Stimulated activated CD8-positive, alpha-beta memory T cell treated with anti-CD3 and anti-CD28 coated beads, Interleukin-7, amount 100 ng/mL, for 24 hours (primary cell): Measurements from ENCODE around the gene MR1.
"Not testable (repeated sequence)": the region's sequence is repeated elsewhere in the genome, so short reads cannot be mapped to it uniquely, and the experiment has no call there.

ENCODE experiments used
- DNase-seq: peaks from one replicate; pipeline ENCODE4 v3.0.0-alpha.2; 2020; ENCODE audit warnings: low read depth

Gene MR1

DNA sequence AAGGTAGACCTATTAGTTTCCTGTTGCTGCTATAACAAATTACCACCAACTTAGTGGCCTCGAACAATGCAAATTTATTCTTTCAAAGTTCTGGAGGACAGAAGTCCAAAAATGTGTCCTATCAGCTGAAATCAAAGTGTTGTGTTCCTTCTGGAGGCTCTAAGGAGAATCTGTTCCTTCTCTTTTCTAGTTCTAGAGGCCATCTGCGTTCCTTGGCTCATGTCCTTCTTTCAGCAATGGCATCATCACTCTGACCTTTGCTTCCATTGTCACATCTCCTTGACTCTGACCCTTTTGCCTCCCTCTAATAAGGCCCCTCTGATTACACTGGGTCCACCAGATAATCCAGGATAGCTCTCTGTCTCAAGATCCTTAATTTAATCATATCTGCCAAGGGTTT lies 1.2 kb upstream of the MR1 start:
- no peak for DNase-seq

DNA sequence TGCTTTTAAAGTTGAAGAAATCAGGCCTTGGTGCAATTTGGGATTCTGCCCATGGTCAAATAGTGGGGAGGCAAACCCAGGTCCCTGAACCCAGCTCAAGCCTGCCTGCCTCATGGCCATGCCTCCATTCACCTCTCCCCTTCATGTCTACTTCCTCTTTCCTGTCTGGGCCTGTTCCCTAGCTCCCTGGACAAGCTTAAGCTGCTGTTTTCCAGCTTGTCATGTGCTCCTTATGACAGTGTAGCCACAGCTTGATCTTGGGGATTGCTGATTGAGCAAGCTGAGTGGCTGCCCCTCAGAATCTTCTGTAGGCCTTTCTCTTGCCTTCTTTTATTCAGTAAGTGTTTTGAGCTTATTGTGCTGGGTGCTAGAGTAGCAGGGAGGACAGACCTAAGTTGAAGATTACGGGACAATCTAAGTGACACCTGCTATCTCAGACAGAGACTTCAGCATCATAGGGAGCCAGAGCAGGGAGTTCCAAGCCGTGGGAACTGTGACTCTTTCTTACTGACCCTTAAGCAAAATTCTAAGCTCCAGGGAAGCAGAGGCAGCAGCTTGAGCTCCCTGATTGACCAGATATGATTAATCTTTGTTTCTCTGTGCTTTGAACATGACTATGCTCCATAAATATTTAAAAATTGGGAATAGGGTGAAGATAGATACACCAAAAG lies 520 bp upstream of the MR1 start:
- DNase-seq: no peak

DNA sequence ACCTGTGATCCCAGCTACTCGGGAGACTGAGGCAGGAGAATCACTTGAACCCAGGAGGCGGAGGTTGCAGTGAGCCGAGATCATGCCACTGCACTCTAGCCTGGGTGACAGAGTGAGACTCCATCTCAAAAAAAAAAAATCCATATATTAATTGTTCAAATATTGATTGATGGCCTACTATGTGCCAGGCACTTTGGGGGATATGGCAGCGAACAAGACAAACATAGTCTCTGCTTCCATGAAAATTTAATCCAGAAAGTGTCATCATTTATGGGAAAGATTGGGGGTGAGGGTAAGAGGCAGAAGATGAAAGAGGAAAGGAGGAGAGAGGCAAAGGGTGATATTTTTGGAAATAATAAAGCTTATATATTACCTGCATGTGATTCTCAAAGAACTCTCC lies 1.4 kb downstream of the MR1 start:
- not testable (repeated sequence) for DNase-seq

DNA sequence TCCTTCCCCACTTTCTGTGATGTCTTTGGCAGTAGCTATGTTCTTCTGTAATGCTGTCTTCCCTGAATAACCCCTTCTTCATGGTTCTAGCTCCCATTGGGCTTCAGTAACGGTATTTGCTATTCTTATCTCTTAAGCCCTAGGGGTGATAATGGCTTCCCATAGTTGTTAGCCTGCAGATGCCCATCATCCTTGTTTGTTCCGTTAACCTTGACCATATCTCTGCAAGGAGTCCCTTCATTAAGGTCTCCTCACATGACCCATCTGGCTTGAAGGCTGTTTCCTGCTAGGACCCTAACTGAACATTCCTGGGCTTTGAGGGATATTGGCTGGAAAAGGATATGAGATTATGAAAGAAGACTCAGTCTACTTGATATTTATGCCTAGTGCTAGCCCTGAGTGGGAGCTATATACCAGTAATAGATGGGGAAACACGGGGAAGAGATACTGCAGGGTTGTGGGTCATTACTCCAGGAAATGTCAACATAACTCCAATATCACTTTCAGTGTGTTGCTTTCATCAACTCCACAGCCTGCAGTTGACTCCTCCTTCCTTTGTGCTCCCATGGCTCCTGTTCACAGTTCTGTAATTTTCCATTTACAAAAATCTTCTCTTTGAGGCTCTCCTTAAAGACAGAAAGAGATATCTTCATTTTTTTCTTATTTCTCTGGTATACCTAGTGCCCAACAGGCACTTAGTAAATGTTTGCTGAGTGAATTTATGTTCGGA lies 2.5 kb downstream of the MR1 start:
- DNase-seq: no peak

DNA sequence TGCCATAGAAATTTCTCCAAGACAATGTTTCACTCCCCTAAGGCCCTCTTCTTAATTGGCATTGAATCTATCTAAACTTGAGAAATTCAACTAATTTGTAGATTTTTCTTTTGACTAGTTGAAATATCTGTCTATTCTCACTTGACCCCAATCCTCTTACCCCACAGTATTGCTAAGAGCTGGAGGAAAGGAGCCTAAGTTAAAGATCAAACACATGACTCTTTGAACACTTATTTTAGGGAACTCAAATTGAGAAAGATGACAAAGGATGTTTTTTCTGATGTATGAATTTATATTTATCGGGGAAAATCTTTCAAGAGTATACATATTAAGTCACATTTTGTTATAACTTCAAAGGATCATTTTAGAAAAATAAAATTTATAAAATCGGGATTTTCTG lies 3.6 kb downstream of the MR1 start:
- DNase-seq: no peak

DNA sequence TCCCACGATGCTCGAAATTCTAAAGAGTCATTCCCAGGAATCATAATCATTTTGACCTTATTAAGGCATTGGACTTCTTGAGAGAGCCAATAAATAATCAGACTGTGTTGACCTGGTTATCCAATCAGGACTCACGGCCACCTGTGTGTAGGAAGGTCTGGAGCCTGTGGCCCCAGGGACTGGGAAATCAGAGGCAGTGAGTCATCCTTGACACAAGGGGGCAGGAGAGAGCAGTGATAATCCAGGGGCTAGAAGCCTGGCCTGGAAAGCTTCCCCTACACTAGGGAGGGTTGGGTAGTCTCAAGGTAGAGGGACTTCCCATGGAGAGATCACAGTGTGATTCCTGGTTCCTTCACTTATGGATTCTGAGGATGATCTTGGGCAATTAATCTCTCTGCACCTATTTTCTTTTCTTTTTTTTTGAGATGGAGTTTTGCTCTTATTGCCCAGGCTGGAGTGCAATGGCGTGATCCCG lies 4.7 kb downstream of the MR1 start:
- DNase-seq: no peak

DNA sequence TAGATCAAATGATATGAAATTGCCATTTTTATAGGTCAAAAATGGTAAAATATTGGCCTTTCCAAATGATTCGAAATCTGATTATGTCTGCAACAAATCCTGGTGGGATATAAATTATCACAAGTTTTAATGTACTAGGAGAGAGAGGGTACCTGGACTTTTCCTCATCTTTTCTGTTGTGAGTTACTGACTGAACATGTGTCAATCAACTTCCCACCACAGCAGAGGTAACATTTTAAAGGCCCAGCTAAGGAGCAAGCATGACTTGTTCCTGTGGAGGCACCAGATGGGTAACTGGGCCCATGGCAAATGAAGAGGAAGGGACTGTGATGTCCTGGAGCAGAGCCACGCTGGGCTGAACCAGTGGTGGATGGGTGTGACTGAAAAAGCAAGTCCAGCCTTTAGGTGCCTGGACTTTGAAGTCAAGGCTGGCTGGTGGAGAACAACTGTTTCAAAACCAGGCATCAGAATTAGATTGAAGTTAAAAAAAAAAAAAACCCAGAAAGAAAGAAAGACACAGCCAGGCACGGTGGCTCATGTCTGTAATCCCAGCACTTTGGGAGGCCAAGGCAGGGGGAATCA lies 6.6 kb downstream of the MR1 start:
- no peak for DNase-seq

DNA sequence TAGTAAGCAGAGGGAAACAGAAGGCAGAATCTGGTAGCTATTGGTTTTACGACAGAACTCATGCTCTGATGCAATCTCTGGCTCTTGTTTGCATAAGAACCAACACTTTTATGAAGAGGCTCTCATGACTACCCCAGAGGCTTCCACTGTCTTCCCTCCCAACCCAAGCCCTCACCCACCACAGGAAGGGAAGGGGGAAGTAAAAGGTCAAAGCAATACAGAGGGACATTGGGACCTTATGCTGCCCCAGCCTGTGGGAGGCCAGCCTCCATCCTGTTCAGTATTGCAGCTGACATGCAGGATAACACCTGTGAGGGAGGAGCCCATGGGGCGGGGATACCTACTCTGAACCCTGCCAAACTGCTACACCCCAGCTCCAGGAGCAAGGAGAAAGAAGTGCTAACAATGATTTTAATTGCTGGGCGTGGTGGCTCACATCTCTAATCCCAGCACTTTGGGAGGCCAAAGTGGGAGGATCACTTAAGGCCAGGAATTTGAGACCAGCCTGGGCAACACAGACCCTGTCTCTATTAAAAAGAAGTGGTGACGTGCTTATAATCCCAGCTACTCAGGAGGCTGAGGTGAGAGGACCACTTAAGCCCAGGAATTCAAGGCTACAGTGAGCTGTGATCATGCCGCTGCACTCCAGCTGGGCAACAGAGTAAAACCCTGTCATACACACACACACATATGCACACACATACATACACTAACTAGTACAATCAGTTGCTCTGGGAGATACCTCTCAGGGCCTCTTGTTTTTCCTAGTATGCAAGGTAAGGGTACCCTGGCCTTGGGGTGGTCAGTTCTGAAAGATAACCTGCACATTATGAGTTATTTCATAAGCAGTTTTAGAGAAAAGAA lies 9.5 kb downstream of the MR1 start:
- no peak for DNase-seq

DNA sequence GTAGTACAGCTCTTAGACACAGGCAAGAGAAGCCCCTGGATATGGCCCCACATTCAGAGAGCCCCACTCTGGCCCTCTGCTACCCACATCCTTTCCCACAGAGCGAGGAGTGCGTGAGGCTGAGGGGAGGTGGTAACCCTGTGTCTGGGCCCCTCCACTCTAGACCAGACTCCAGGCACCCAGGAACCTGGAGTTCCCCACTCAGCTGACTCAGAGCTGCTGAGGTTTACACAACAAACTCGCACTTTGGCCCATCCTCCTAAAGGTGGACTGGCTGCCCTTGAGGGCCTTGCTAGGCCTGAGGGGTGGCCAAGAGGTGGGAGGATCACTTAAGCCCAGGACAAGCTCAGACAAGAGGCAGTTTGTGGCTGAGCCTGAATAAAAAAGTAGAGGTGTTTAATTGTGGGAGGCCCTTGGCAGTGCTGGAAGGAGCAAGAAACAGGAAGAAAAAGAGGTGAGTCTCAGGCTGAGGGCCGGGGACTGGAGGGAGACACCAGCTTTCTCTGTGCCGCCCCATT lies 10.7 kb downstream of the MR1 start:
- no peak for DNase-seq

DNA sequence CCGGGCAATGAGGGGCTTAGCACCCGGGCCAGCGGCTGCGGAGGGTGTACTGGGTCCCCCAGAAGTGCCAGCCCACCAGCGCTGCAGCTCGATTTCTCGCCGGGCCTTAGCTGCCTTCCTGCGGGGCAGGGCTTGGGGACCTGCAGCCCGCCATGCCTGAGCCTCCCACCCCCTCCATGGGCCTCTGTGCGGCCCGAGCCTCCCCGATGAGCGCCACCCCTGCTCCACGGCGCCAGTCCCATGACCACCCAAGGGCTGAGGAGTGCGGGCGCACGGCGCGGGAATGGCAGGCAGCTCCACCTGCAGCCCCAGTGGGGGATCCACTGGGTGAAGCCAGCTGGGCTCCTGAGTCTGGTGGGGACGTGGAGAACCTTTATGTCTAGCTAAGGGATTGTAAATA lies 12.2 kb downstream of the MR1 start:
- not testable (repeated sequence) for DNase-seq

DNA sequence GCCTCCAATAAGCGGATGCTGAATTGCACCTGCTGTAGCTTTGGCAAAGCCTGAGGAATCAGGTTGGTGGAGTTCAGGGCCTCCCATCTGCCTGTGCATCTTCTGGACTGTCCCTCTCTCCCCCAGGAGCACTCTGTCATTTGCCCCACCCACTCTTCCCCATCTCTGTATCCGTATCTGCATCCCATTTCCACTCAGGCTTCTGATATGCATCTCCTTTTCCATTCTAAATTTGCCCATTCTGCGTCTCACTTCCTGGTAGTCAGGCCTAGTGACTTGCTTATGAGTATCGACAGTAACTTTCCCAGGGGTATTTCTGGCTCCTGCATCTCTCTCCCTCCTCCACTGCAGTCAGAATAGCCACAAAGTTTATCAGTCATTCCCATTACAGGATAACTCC lies 15.6 kb downstream of the MR1 start:
- no peak for DNase-seq

DNA sequence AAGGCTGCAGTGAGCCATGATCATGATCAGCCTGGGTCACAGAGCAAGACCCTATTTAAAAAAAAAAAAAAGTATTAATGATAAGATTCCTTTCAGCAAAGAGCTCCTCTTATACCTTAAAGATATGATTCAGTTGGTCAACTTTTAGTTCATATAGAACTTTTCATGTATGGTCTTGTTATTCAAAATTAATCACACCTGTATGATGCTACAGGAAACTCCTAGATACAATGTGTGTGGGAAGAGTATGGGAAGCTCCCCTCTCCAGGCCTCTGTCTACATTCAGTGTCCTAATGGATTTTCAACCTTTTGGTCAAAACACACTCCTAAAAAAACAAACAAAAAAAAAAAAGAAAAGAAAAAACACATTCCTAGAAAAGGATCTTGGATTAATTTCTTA lies 17.1 kb downstream of the MR1 start:
- DNase-seq: no peak

DNA sequence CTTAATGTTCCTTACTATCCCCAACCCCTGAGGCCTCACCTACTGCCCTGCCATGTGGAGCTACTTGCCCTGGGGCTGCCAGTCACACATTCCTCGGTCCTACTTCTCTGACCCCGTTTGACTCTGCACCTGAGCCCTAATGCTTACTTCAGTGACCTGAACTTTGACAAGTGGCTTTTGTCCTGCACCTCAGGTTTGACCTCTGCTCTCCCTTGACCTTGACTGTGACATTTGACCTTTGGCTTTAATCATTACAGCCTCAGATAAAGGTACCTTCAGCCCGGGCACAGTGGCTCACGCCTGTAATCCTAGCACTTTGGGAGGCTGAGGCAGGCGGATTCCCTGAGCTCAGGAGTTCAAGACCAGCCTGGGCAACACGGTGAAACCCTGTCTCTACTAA lies 22.8 kb downstream of the MR1 start:
- DNase-seq: no peak

DNA sequence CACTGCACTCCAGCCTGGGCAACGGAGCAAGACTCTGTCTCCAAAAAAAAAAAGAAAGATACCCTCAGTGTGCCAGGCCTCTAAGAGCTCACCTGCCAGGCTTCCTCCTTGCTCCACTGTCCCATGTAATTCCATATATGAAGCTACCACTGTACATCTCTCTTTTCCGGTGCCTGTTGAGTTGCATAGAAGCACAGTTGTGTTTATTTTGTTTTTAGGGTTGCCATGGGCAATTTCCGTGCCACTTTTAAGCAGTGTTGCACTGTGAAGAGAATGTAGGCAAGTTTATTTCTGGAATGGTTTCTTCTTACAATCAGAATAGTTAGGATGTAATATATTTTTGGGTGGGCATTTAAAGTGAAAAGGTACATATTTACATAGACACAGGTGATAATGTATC lies 23.3 kb downstream of the MR1 start:
- no peak for DNase-seq

DNA sequence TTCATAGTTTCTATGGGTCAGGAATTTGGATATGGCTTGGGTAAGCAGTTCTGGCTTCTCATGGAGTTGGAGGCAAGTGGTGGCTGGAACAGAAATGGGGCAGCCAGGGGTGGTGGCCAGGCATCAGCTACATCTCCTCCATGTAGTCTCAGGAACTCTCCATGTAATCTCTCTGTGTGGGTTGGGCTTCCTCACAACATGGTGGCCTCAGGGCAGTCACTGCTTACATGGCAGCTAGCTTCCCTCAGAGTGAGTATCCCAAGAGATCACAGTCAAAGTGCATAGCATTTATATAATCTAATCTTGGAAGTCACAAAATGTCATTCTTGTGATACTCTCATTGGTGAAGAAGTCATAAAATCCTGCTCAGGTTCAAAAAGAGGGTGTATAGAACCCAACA lies 25.7 kb downstream of the MR1 start:
- no peak for DNase-seq

DNA sequence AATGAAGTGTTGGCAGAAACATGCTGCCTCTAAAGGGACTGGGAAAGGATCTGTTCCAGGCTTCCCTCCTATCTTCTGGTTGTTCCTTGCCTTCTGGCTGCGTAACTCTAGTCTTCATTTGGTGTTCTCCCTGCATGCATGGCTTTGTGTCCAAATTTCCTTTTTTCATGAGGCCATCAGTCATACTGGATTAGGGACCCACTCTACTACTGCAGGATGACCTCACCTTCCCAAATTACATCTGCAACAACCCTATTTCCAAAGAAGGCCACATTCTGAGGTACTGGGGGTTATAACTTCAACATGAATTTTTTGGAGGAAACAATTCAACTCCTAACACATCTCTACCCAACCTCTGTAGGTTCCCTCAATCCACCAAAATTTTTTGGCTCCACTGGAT lies 26.3 kb downstream of the MR1 start:
- no peak for DNase-seq

DNA sequence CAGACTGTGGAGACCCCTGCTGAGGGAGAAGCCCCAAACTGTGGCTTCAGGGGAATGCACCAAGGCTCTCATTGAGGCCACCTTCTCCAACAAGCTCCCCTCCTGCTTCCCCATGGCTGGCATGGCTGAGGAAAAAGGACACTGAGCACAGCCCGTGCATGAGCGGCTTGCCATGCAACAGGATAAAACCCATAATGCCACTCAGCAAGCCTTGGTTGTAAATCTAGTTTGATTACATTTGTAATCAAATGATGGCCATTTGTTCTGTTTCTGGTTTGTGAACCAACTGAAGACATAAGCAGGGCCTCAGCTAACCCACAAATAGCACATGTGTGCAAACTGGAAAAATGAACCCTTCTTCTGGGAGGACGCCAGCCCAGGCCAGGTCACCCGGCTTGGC lies 27.2 kb downstream of the MR1 start:
- not testable (repeated sequence) for DNase-seq

DNA sequence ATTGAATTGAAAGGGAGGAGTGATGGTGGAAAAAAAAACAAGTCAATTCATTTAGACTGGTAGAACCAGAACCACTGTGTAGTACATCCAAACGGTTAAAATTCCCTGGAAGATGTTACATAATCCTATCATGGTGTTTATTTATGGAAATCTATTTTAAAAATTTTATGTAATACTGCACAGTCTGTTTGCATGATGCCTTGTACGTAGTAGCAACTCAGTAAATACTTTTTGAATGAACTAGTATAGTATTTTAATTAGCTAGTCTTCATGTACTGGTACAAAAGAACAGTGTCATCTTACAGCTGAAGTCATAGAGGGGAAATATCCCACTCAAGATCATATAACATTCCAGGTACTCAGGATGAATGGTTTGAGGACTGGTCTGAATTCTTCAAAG lies 27.7 kb downstream of the MR1 start:
- DNase-seq: no peak

DNA sequence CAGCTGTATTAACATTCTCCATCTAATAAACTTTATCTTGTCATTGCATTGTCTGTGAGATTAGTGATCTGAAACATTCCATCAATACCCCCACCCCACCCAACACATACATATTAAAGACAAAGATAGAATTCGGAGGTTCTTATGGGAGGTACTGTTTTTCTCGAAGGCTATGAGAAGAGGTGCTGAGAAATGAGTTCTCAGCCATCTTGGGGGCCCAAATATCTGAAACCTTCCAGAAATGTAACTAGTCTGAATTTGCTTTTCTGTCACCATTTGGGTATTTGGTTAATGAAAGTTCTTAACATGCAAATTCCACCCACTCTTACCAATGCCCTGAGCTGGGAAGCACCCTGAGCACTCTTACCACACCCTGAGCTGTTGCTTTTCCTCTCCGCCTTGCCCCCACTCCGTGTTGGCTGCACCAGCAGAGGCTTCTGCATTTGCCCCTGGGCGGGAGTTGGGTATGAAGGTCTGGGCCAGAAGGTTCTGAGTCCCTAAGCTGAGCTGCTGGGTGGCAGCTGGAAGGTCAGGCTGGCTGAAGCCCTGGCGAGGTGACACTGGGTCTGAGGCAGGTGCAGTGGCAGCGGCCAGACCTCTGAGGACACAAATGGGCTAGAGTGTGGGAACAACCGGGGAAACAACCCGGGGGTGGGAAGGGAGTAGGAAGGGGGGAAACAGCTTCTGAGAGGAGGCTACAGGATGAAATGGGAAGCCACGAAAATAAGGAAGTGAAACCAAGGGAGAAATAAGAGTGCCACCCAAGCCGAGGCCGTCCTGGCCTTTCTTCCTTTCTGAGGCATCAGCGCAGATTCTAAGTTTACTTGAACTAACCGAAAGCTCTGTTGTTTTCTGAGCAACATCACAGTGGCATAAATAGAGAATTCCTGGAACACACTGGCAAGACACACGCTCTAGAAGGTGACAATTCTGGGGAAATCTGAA lies 28.4 kb downstream of the MR1 start:
- DNase-seq: no peak

DNA sequence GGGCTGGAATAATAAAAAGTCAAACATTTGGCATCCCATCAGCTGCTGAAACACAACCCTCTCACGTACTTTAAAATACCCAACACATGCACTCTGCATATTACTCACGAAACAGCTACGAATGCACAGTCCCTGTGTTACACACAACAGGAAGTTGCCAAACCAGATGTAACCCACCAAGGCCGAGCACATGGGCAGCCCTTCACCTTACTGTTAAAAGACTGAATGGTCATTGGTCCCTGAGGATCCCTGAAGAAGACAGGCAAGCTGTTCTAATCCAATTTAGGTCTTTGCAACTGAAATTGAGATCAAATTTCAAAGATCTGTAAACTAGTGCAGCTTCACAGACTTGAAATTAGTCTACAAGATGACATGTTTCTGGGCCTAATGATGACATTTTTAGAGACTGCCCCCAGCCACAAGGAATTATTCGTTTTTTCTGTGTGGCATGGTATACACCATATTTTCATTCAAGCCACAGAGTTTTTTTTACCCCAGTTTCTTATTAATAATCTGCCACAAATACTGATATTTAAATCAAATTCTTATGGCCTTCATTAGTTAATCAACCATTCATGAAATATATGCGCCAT lies 29.1 kb downstream of the MR1 start:
- DNase-seq: no peak
